Esophagus muscularis mucosa (tissue), 4 donors: ENCODE measurements around the gene BOC. TPM values are rescaled to one million over a fixed set of nuclear protein-coding genes. Genes with fewer than 3 reads are reported as not detected.

ENCODE experiments used
- DNase-seq: peaks from one replicate; pipeline ENCODE4 v3.0.0-alpha.2; 2017; ENCODE audit errors: extremely low spot score
- H3K27ac ChIP-seq, 4 donors: fragments of 200-600 bp; sonication (generic); replicated peaks in 1 of 4; 1 replicate in 3 of 4; 2 replicates in 1 of 4; pipeline ENCODE4 v1.5.1; 2016 to 2019; ENCODE audit warnings: mild to moderate bottlenecking in 1 of 4
- H3K27me3 ChIP-seq, 4 donors: fragments of 200-600 bp; sonication (generic); one replicate each; pipeline versions ENCODE4 v1.5.1 to v1.6.0; 2016 to 2019
- H3K36me3 ChIP-seq, 4 donors: fragments of 200-600 bp; sonication (generic); one replicate each; pipeline ENCODE4 v1.5.1; 2016 to 2019
- H3K4me1 ChIP-seq, 4 donors: fragments of 200-600 bp; sonication (generic); one replicate each; pipeline ENCODE4 v1.5.1; 2016 to 2019
- H3K4me3 ChIP-seq, 4 donors: fragments of 200-600 bp; sonication (generic); 1 replicate in 2 of 4; 2 replicates in 2 of 4; pipeline ENCODE4 v1.5.1; 2016 to 2019; ENCODE audit warnings: mild to moderate bottlenecking in 4 of 4, moderate library complexity in 1 of 4
- H3K9me3 ChIP-seq, 4 donors: fragments of 200-600 bp; sonication (generic); 1 replicate in 3 of 4; 2 replicates in 1 of 4; pipeline ENCODE4 v1.5.1; 2016 to 2019
- CTCF ChIP-seq, 3 experiments: fragments of 200-600 bp in 2 of 3; fragments of 450-650 bp in 1 of 3; sonication (generic) in 2 of 3; IDR thresholded peaks; one replicate each; pipeline ENCODE4 v1.5.1; 2017 to 2019; ENCODE audit warnings: antibody characterized with exemption in 3 of 3, mild to moderate bottlenecking in 2 of 3, moderate library complexity in 1 of 3
- EP300 ChIP-seq: sonication (generic); formaldehyde crosslinking; IDR thresholded peaks from one replicate; pipeline ENCODE4 v1.6.1; 2017; ENCODE audit warnings: antibody characterized with exemption
- POLR2A ChIP-seq: fragments of 450-650 bp; IDR thresholded peaks from one replicate; pipeline ENCODE4 v1.6.1; 2017; ENCODE audit warnings: antibody characterized with exemption, moderate library complexity, mild to moderate bottlenecking, low read depth
- POLR2AphosphoS5 ChIP-seq, 2 donors: sonication (generic); formaldehyde crosslinking; IDR thresholded peaks; one replicate each; pipeline ENCODE4 v1.6.1; 2017; ENCODE audit warnings: antibody characterized with exemption in 2 of 2
- WGBS: methylation state at CpG from one replicate; pipeline ENCODE4 v1.1.5; 2018; 5-methylcytosine and 5-hydroxymethylcytosine counted together
- intact Hi-C: fragments of 100-400 bp; cut with DNase I; formaldehyde crosslinking; loops from one replicate; pipeline ENCODE4 v1.15.1; 2023
- total RNA-seq, 4 donors: library from RNA; depleted of rRNA; stranded (reverse); fragments of >200 nt; gene quantifications; one replicate each; pipeline versions ENCODE4 v1.1.0 to v1.2.1, GENCODE V29; 2016

Gene BOC
- total RNA-seq, 4 donors from 2014 or later = 87.2 to 119 (median 90.8) TPM

- TF ChIP-seq CTCF (IDR thresholded peaks at IDR 0.05) (no peak), POLR2AphosphoS5 (IDR thresholded peaks at IDR 0.05) (no peak), POLR2A (no peak), EP300 (no peak)
- no peaks in the 10 kb centered on the region for H3K9me3 ChIP-seq
- intact Hi-C loops = no loop called here
- no peaks in the 10 kb centered on the region for H3K27me3 ChIP-seq
- no peak for DNase-seq
- 90% methylated on average over 1 of the region's 1 CpG for WGBS
- peaks cover 10 to 98% (median 93%) of the 10 kb centered on the region in 4 donors for H3K4me1 ChIP-seq
- H3K36me3 ChIP-seq = peaks cover 0 to 62% (median 15%) of the 10 kb centered on the region in 4 donors
- H3K27ac ChIP-seq = peak overlapping the region in 2 of 4 donors; percentile 22 to 70
- H3K4me3 ChIP-seq = no peak overlapping the region
These were observed 7.3 kb downstream of the BOC start for GRCh38 chr3:113218681-113219045.

GRCh38 chr3:113219605-113220300 is 8.4 kb downstream of the BOC start:
- TF ChIP-seq EP300 = no peak
- Histone ChIP-seq H3K27me3 (no peaks in the 10 kb centered on the region), H3K27ac (peak overlapping the region; percentile 5 to 70 (median 34)), H3K36me3 (peaks cover 0 to 68% (median 17%) of the 10 kb centered on the region in 4 donors), H3K4me3 (no peak overlapping the region), H3K4me1 (peaks cover 10 to 98% (median 90%) of the 10 kb centered on the region in 4 donors), H3K9me3 (no peaks in the 10 kb centered on the region)
- intact Hi-C loops = no loop called here
- 75% methylated on average over 6 of the region's 6 CpGs for WGBS
- DNase-seq = peak; percentile 66

- no peak overlapping the region for H3K4me3 ChIP-seq
- no peaks in the 10 kb centered on the region for H3K9me3 ChIP-seq
- H3K4me1 ChIP-seq = peaks cover 10 to 98% (median 90%) of the 10 kb centered on the region in 4 donors
- no peak for DNase-seq
- H3K27me3 ChIP-seq = no peaks in the 10 kb centered on the region
- H3K27ac ChIP-seq = peak overlapping the region; percentile 14 to 70 (median 52)
- intact Hi-C loops = no loop called here
- TF ChIP-seq POLR2AphosphoS5 (IDR thresholded peaks at IDR 0.05) = no peak
- 82% methylated on average over 5 of the region's 5 CpGs for WGBS
- H3K36me3 ChIP-seq = peaks cover 0 to 68% (median 17%) of the 10 kb centered on the region in 4 donors
These were observed 9.4 kb downstream of the BOC start for GRCh38 chr3:113220721-113221120.

- DNase-seq = peak; percentile 75
- Histone ChIP-seq H3K27ac (peak overlapping the region; percentile 14 to 70 (median 52)), H3K4me1 (peaks cover 10 to 100% (median 83%) of the 10 kb centered on the region in 4 donors), H3K4me3 (no peak overlapping the region), H3K9me3 (no peaks in the 10 kb centered on the region), H3K36me3 (peaks cover 0 to 63% (median 17%) of the 10 kb centered on the region in 4 donors), H3K27me3 (no peaks in the 10 kb centered on the region)
- no peak for TF ChIP-seq POLR2A
- no peak for TF ChIP-seq EP300
- TF ChIP-seq CTCF (IDR thresholded peaks at IDR 0.05) = no peak
- TF ChIP-seq POLR2AphosphoS5 (IDR thresholded peaks at IDR 0.05) = no peak
- intact Hi-C loops = no loop called here
- 54% methylated on average over 2 of the region's 2 CpGs for WGBS
These were observed 10.4 kb downstream of the BOC start for GRCh38 chr3:113221721-113222257.

GRCh38 chr3:113222451-113223086 is 11.2 kb downstream of the BOC start:
- no peaks in the 10 kb centered on the region for H3K9me3 ChIP-seq
- DNase-seq = peak; percentile 82
- WGBS = 33% methylated on average over 10 of the region's 10 CpGs
- no peak overlapping the region for H3K4me3 ChIP-seq
- H3K27ac ChIP-seq = peak overlapping the region; percentile 14 to 70 (median 58)
- H3K27me3 ChIP-seq = no peaks in the 10 kb centered on the region
- TF ChIP-seq POLR2A (no peak), CTCF (IDR thresholded peaks at IDR 0.05) (no peak), POLR2AphosphoS5 (IDR thresholded peaks at IDR 0.05) (no peak), EP300 (no peak)
- H3K36me3 ChIP-seq = peaks cover 0 to 55% (median 11%) of the 10 kb centered on the region in 4 donors
- peaks cover 10 to 99% (median 82%) of the 10 kb centered on the region in 4 donors for H3K4me1 ChIP-seq
- intact Hi-C loops = no loop called here
